GM12873 (cell line): ENCODE measurements around the gene GRXCR1.

Experiments
- CTCF ChIP-seq: IDR thresholded peaks from 2 replicates; pipeline ENCODE4 v1.5.1; 2012; ENCODE audit warnings: low read depth, mild to moderate bottlenecking, moderate library complexity, low read length, control low read depth; ENCODE audit not compliant: insufficient read depth; ENCODE audit errors: missing control alignments

The GRXCR1 gene

DNA sequence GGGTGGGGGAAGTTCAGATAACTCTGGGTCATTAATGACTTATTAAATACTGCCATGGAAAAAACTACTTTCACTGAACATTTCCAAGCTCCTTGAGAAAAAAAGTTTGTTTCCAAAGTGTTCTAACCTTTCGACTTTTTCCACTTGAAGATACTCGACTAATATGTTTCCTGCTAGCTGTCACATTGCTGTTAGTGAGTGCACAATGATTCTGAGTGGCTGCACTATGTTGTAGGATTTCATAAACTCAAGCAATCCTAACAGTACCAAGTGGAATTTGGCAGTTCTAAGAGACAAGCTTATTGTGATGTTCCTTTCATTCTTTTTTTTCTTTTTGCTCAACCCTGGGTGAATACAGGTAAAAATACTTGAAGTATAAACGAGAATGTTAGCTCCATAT lies 33.4 kb downstream of the GRXCR1 start:
- no peak for TF ChIP-seq CTCF

DNA sequence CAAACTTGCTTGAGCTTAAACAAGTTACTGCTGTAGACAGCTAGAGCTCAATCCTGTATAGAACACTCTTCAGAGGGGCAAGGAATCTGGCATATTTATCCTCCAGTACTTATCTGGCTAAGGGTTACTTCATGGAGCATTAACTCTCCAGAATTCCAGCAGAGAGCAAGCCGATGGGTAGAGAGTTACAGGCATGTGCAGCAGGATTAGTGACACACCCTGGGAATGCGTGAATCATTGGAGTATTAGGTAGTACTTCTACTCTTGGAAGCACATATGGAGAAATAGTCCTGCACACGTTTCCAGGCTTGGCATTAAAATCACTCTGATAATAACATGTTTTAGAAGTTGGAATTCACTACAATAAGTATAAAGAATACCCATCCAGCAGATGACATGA lies 35.4 kb downstream of the GRXCR1 start:
- TF ChIP-seq CTCF, result no peak

DNA sequence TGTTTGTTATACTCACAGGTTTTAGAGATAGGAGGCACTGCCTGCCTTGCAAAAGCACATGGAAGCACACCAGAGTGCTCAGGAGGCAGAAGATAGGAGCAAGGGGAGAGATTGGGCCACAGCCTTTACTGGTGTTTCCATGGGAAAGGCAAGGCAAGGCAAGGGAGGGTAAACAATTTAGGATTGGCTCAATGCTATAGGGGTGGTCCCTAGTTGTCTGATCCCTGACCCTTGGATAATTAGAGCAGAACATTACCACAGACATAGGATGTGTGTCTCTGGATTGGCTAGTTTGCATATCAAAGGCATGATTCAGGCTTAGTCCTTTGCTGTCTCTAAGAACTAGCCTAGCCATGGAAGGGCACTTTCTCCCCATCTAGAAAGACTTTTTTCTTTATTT lies 36.1 kb downstream of the GRXCR1 start:
- TF ChIP-seq CTCF, result no peak

GRCh38 chr4:42942216-42942615 lies 49.7 kb downstream of the GRXCR1 start:
- no peak for TF ChIP-seq CTCF

- TF ChIP-seq CTCF, result no peak
These were observed 53.4 kb downstream of the GRXCR1 start for GRCh38 chr4:42945874-42946273.

- no peak for TF ChIP-seq CTCF
These were observed 60.8 kb downstream of the GRXCR1 start for GRCh38 chr4:42953321-42953720.

DNA sequence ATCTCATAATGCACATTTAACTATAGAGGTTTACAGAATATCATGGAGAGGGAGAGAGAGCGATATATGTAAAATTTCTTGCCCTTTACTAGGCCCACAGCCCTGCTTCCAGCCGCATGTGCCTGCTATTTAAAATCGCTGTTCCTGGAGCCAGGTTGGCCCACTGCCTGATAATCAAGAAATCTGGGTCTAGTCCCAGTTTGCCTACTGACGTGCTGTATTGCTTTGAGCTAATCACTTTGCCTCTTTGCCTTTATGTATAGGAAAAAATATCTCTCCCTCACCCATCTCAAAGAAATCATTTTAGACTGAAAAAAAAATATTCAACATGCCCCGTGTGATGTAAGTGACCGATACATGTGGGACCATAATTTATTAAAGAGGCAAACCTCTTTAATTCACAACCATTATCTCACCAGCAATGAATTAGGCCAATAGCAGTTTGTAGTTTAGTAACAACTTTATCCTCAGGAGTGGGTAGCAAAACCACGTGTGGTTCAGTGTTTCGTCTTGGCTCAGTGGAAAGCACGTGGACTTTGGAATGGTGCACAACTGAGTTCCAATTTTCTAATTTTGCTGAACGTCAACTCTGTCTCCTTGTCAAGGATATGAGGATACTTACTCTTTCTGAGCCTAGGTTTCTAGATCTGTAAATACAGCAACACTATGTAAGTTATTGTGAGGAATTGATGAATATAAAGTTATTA lies 62.6 kb downstream of the GRXCR1 start:
- no peak for TF ChIP-seq CTCF
